K562 (cell line): ENCODE results near the gene CD164. TPM values are rescaled to one million over a fixed set of nuclear protein-coding genes. Genes with fewer than 3 reads are reported as not detected.
A peak's percentile ranks its signal among the peaks of the same experiment; 100 is the strongest.

Experiments
- ATAC-seq: fragments of 200-7000 bp; cut with Tn5 transposase; 3 replicates; pipeline ENCODE4 v1.9.1; 2020; ENCODE audit warnings: moderate library complexity
- BruUV-seq: library from RNA; stranded (reverse); fragments of 400-500 nt; replicated peaks from 2 replicates; lab custom pipeline; 2021; lab: Mats Ljungman, UMichigan
- CTCF ChIA-PET: fragments of 300-600 bp; formaldehyde crosslinking; extraction: SDS; loops from one replicate; lab custom pipeline; 2021; ENCODE audit warnings: low intra/inter-chr PET ratio; lab: Yijun Ruan, JAX
- POLR2A ChIA-PET: fragments of 300-600, 350-650 bp; sonication (Branson Sonifier 250); formaldehyde crosslinking; extraction: SDS; loops from one replicate; lab custom pipeline; 2021; ENCODE audit warnings: antibody characterized with exemption, inconsistent platforms; lab: Yijun Ruan, JAX
- DNase-seq, 4 experiments: peaks; one replicate each; pipeline versions ENCODE4 v3.0.0 to v3.0.0-alpha.2; 2011 to 2018; ENCODE audit warnings: low spot score in 3 of 4, mixed read lengths in 3 of 4; ENCODE audit errors: extremely low read depth in 1 of 4
- FAIRE-seq: peaks from 2 replicates; lab custom pipeline; 2011; peaks lifted over from hg19 to GRCh38; lab: Jason Lieb, UNC
- H2AFZ ChIP-seq: 2 replicates; pipeline ENCODE4 v1.6.0; 2011; ENCODE audit warnings: low read depth, low read length, control low read depth, inconsistent platforms
- H3K27ac ChIP-seq: fragments of 200-600 bp; 3 replicates; pipeline ENCODE4 v1.8.0; 2011; ENCODE audit warnings: low read depth, mild to moderate bottlenecking, control low read depth, inconsistent platforms, low read length, moderate library complexity, mixed read lengths; ENCODE audit errors: extremely low read depth
- H3K27me3 ChIP-seq, 2 experiments: fragments of 300-600 bp in 1 of 2; 2 replicates in 1 of 2; 3 replicates in 1 of 2; pipeline versions ENCODE4 v1.6.0 to v1.8.0; 2011; ENCODE audit warnings: inconsistent platforms in 2 of 2, low read length in 2 of 2, mild to moderate bottlenecking in 1 of 2, mixed read lengths in 1 of 2, moderate library complexity in 1 of 2; ENCODE audit not compliant: control insufficient read depth in 2 of 2, insufficient read depth in 2 of 2
- H3K36me3 ChIP-seq: fragments of 300-600 bp; 3 replicates; pipeline ENCODE4 v1.8.0; 2011; ENCODE audit warnings: mild to moderate bottlenecking, low read length, inconsistent platforms; ENCODE audit not compliant: control insufficient read depth, insufficient read depth
- H3K4me1 ChIP-seq, 2 experiments: fragments of 200-600 bp in 1 of 2; replicated peaks in 1 of 2; 2 replicates in 1 of 2; 3 replicates in 1 of 2; pipeline versions ENCODE4 v1.5.1 to v1.8.0; 2011; ENCODE audit warnings: inconsistent platforms in 2 of 2, low read length in 2 of 2, mild to moderate bottlenecking in 1 of 2, mixed read lengths in 1 of 2, moderate library complexity in 1 of 2; ENCODE audit not compliant: control insufficient read depth in 2 of 2, insufficient read depth in 2 of 2
- H3K4me2 ChIP-seq: 2 replicates; pipeline ENCODE4 v1.6.1; 2011; ENCODE audit warnings: low read length, control low read depth, inconsistent platforms, mixed read lengths; ENCODE audit not compliant: insufficient read depth
- H3K4me3 ChIP-seq: fragments of 200-600 bp; sonication (generic), shearing (Covaris generic); 2 replicates; pipeline ENCODE4 v1.5.1; 2016; ENCODE audit warnings: control low read depth, inconsistent platforms
- H3K79me2 ChIP-seq: fragments of 200-600 bp; 3 replicates; pipeline ENCODE4 v1.8.0; 2011; ENCODE audit warnings: low read length, inconsistent platforms; ENCODE audit not compliant: control insufficient read depth, insufficient read depth
- H3K9ac ChIP-seq, 2 experiments: 2 replicates each; pipeline versions ENCODE4 v1.6.0 to v1.6.1; 2011; ENCODE audit warnings: low read depth in 2 of 2, low read length in 2 of 2, control low read depth in 1 of 2, inconsistent platforms in 1 of 2, mild to moderate bottlenecking in 1 of 2, mixed read lengths in 1 of 2; ENCODE audit not compliant: insufficient read depth in 1 of 2
- H3K9me1 ChIP-seq: one replicate; pipeline ENCODE4 v1.6.0; 2011; ENCODE audit warnings: inconsistent platforms, mild to moderate bottlenecking, low read length, moderate library complexity; ENCODE audit not compliant: control insufficient read depth, insufficient read depth
- H3K9me3 ChIP-seq: replicated peaks from 2 replicates; pipeline ENCODE4 v1.5.1; 2011; ENCODE audit warnings: low read depth, low read length, inconsistent platforms; ENCODE audit not compliant: control insufficient read depth, insufficient read depth
- H4K20me1 ChIP-seq: replicated peaks from 2 replicates; pipeline ENCODE4 v1.6.1; 2011; ENCODE audit warnings: low read length, inconsistent platforms, mixed read lengths; ENCODE audit not compliant: control insufficient read depth, insufficient read depth
- NKRF ChIP-seq: fragments of 450-650 bp; IDR thresholded peaks from 2 replicates; pipeline ENCODE4 v1.6.1; 2016; ENCODE audit warnings: borderline replicate concordance
- ZNF707 ChIP-seq: fragments of 250-450 bp; sonication (Bioruptor Pico); conservative IDR thresholded peaks from 2 replicates; pipeline ENCODE4 v1.8.0; 2022; ENCODE audit warnings: inconsistent platforms, mild to moderate bottlenecking, moderate library complexity
- WGBS: fragments of 100-300 bp; shearing (Covaris generic); methylation state at CpG from one replicate; pipeline ENCODE4 v1.1.6; 2016; ENCODE audit warnings: low coverage, mixed read lengths; ENCODE audit not compliant: insufficient coverage; ENCODE audit errors: missing lambda C conversion rate; 5-methylcytosine and 5-hydroxymethylcytosine counted together
- in situ Hi-C: fragments of 300-500 bp; cut with MboI; formaldehyde crosslinking; loops from 4 replicates; pipeline ENCODE4 v1.15.0; 2018; ENCODE audit warnings: inconsistent platforms, mixed read lengths
- intact Hi-C: fragments of 100-400 bp; cut with micrococcal nuclease; formaldehyde crosslinking; loops from 2 replicates; pipeline ENCODE4 v1.14.2; 2022
- polyA plus RNA-seq, 8 experiments: library from polyadenylated mRNA; depleted of rRNA in 4 of 8; stranded (reverse) in 5 of 8; unstranded in 3 of 8; fragments of >200 nt; fragmentation: Nextera tagmentation in 2 of 8; fragmentation: Illumina TruSeq in 1 of 8; extraction: Ambion mirVana in 2 of 8; extraction: Trizol in 1 of 8; gene quantifications; 2 replicates each; pipeline versions ENCODE4 v1.2.1 to v1.2.3, GENCODE V29; 2011 to 2014; ENCODE audit warnings: inconsistent platforms in 1 of 8, missing spikeins in 1 of 8
- total RNA-seq, 7 experiments: library from RNA; depleted of rRNA in 6 of 7; stranded (reverse); fragments of >200 nt in 6 of 7; fragmentation: Illumina TruSeq in 2 of 7; extraction: Trizol in 2 of 7; gene quantifications; 2 replicates each; pipeline versions ENCODE4 v1.2.1 to v1.2.3, GENCODE V29; 2011 to 2021; ENCODE audit warnings: low replicate concordance in 1 of 7
- TF ChIP-seq, protein P1 (sequence below), 2 experiments: fragments of 450-650 bp; IDR thresholded peaks; 2 replicates each; pipeline ENCODE4 v1.6.1; 2016
- TF ChIP-seq, protein P2 (sequence below): sonication (generic); IDR thresholded peaks from 2 replicates; pipeline ENCODE4 v1.6.1; 2016

The CD164 gene
- total and polyA plus RNA-seq, 9 of the 15 experiments (the other 6 are each of a cell fraction or from before 2014, with no cell fraction given), result 79.5 to 317 (median 165) TPM

DNA sequence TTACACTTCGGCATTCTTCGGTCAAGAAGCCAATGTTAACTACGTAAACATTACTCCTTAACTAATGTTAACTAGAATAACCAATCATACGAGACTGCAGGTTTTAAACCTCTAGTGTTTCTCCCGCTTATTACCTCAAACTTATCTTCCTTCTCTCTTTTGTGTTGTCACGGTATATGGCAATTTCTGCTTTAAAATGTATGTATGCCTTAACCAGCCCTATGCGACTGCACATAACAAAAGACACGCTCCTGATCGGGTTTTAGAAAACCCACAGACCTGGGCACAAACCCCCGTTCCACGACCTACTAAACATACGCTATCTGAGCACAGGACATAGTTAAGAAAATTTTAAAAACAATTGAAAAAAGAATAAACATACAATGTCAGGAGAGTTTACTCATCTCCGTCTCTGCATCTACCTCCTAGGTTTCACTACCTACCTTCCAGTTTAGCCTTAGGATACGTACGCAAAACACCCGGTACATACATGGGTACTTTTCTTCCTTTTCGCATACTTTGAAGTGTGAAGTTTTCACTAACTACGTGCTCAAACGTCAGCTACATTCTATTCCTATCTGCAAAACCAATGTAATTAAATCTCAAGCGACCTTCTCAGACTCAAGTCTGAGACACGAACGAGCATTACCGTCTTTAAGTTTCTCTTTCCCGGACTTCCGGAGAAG lies 1.1 kb downstream of the CD164 start (continued):
- TF ChIP-seq, protein P1, sequence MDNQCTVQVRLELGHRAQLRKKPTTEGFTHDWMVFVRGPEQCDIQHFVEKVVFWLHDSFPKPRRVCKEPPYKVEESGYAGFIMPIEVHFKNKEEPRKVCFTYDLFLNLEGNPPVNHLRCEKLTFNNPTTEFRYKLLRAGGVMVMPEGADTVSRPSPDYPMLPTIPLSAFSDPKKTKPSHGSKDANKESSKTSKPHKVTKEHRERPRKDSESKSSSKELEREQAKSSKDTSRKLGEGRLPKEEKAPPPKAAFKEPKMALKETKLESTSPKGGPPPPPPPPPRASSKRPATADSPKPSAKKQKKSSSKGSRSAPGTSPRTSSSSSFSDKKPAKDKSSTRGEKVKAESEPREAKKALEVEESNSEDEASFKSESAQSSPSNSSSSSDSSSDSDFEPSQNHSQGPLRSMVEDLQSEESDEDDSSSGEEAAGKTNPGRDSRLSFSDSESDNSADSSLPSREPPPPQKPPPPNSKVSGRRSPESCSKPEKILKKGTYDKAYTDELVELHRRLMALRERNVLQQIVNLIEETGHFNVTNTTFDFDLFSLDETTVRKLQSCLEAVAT (IDR thresholded peaks at IDR 0.05), result peak in 1 of 2 experiments; percentile 32; a peak in 1 of 4 replicates

- Histone ChIP-seq H3K4me3 (peak overlapping the region; percentile 83), H3K79me2 (peaks cover 79% of the 10 kb centered on the region), H2AFZ (no peak overlapping the region), H3K27me3 (no peaks in the 10 kb centered on the region), H3K4me2 (peak overlapping the region; percentile 98), H3K27ac (no peak overlapping the region; the same call in 2 of the 3 replicates), H3K4me1 (peaks cover 4 to 20% of the 10 kb centered on the region in 2 experiments; a peak in 4 of 5 replicates), H3K36me3 (peaks cover 65% of the 10 kb centered on the region), H4K20me1 (peaks cover 19% of the 10 kb centered on the region; the same call in 1 of the 2 replicates), H3K9me1 (no peaks in the 10 kb centered on the region), H3K9me3 (no peaks in the 10 kb centered on the region), H3K9ac (peak overlapping the region in 1 of 2 experiments; percentile 96; a peak in 2 of 4 replicates)
- WGBS, result 5% methylated on average over 2 of the region's 2 CpGs
- TF ChIP-seq NKRF, result 0 out of 2 replicates have a peak, but pooled peaks have one; percentile 21
- TF ChIP-seq, protein P2, sequence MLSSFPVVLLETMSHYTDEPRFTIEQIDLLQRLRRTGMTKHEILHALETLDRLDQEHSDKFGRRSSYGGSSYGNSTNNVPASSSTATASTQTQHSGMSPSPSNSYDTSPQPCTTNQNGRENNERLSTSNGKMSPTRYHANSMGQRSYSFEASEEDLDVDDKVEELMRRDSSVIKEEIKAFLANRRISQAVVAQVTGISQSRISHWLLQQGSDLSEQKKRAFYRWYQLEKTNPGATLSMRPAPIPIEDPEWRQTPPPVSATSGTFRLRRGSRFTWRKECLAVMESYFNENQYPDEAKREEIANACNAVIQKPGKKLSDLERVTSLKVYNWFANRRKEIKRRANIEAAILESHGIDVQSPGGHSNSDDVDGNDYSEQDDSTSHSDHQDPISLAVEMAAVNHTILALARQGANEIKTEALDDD, result peak; percentile 94
- no peak for TF ChIP-seq ZNF707 (CRISPR knock-in tag)
- FAIRE-seq, result peak; percentile 49
- ATAC-seq, result no peak
- CTCF ChIA-PET, result no interaction called here
- BruUV-seq, result no TSS peak
- DNase-seq, result peak in 1 of 4 experiments; percentile 39
- in situ Hi-C loops (loop anchor here (5.0 kb wide), 1 partner anchor 197 kb away; no protein-coding TSS in a partner anchor), intact Hi-C loops (loop anchor here (10.0 kb wide), 1 partner anchor 835 kb away; no protein-coding TSS in a partner anchor)
- POLR2A ChIA-PET, result interaction anchor here (0.8 to 1.6 kb wide), 6 partner anchors 9 to 211 kb away, joined by 3 to 11 read pairs (median 4); partner anchors contain the start of gene MICAL1
Observed at GRCh38 chr6:109379711-109380110, 2.6 kb downstream of the CD164 start.
